Gastrocnemius medialis (tissue), 4 donors: Measurements from ENCODE around the gene ARHGAP32.

Experiments
- CTCF ChIP-seq, 5 experiments: fragments of 450-650 bp in 3 of 5; fragments of 200-600 bp in 2 of 5; sonication (generic) in 2 of 5; IDR thresholded peaks in 4 of 5; conservative IDR thresholded peaks in 1 of 5; 1 replicate in 4 of 5; 2 replicates in 1 of 5; pipeline ENCODE4 v1.5.1; 2016 to 2019; ENCODE audit warnings: antibody characterized with exemption in 5 of 5, mild to moderate bottlenecking in 3 of 5, moderate library complexity in 3 of 5
- POLR2A ChIP-seq, 2 donors: fragments of 450-650 bp; IDR thresholded peaks; one replicate each; pipeline ENCODE4 v1.6.1; 2017; ENCODE audit warnings: antibody characterized with exemption in 2 of 2, mild to moderate bottlenecking in 2 of 2, moderate library complexity in 2 of 2

GRCh38 chr11:129226207-129226798 is 34.2 kb upstream of the ARHGAP32 start:
- TF ChIP-seq CTCF (IDR thresholded peaks at IDR 0.05 in 4 of 5, conservative IDR thresholded peaks at IDR 0.05 in 1 of 5): no peak
- TF ChIP-seq POLR2A (IDR thresholded peaks at IDR 0.05): no peak
